WTC11 (cell line): ENCODE data around the gene CNTNAP2. TPM values are rescaled to one million over a fixed set of nuclear protein-coding genes. Genes with fewer than 3 reads are reported as not detected.

Experiments
- ATAC-seq: fragments of 200-7000 bp; cut with Tn5 transposase; 2 replicates; pipeline ENCODE4 v1.10.0; 2021; ENCODE audit warnings: mild to moderate bottlenecking, moderate library complexity
- CTCF ChIA-PET: fragments of 300-600 bp; sonication (Branson Sonifier 250); formaldehyde crosslinking; loops from one replicate; lab custom pipeline; 2021; ENCODE audit warnings: antibody characterized with exemption; lab: Charles Lee
- POLR2A ChIA-PET: fragments of 350-600 bp; sonication (Branson Sonifier 250); formaldehyde crosslinking; loops from one replicate; lab custom pipeline; 2021; ENCODE audit warnings: antibody characterized with exemption; lab: Charles Lee
- DNase-seq: peaks from one replicate; pipeline ENCODE4 v3.0.0; 2021; ENCODE audit warnings: low spot score
- H3K27ac Mint-ChIP-seq: 2 replicates; pipeline ENCODE4 v1.8.0; 2021; ENCODE audit warnings: mixed read lengths
- H3K27me3 Mint-ChIP-seq: 2 replicates; pipeline ENCODE4 v1.8.0; 2021; ENCODE audit warnings: low read depth, mild to moderate bottlenecking, moderate library complexity, mixed read lengths
- H3K36me3 Mint-ChIP-seq: 2 replicates; pipeline ENCODE4 v1.8.0; 2021; ENCODE audit warnings: mixed read lengths
- H3K4me1 Mint-ChIP-seq: 2 replicates; pipeline ENCODE4 v1.8.0; 2022; ENCODE audit warnings: mixed read lengths
- H3K4me3 Mint-ChIP-seq: 2 replicates; pipeline ENCODE4 v1.8.0; 2021; ENCODE audit warnings: mild to moderate bottlenecking, moderate library complexity, mixed read lengths
- H3K9me3 Mint-ChIP-seq: 2 replicates; pipeline ENCODE4 v1.8.0; 2021; ENCODE audit warnings: mixed read lengths
- CREB1 ChIP-seq: sonication (generic); formaldehyde crosslinking; IDR thresholded peaks from 2 replicates; pipeline ENCODE4 v1.8.0; 2023; ENCODE audit warnings: mild to moderate bottlenecking, missing genetic modification reagents
- E2F5 ChIP-seq: sonication (generic); formaldehyde crosslinking; IDR thresholded peaks from 2 replicates; pipeline ENCODE4 v1.8.1; 2022; ENCODE audit warnings: mild to moderate bottlenecking, moderate library complexity, missing genetic modification reagents
- EMX1 ChIP-seq: fragments of 250-450 bp; sonication (Bioruptor Pico); IDR thresholded peaks from 2 replicates; pipeline ENCODE4 v1.8.0; 2021; ENCODE audit warnings: mild to moderate bottlenecking
- ERG ChIP-seq: fragments of 250-450 bp; sonication (Bioruptor Pico); IDR thresholded peaks from 2 replicates; pipeline ENCODE4 v1.8.0; 2021; ENCODE audit warnings: mild to moderate bottlenecking
- FOXK1 ChIP-seq: sonication (generic); formaldehyde crosslinking; IDR thresholded peaks from 2 replicates; pipeline ENCODE4 v1.8.0; 2022; ENCODE audit warnings: mild to moderate bottlenecking, moderate library complexity, missing genetic modification reagents
- GRHL2 ChIP-seq: fragments of 250-450 bp; sonication (Bioruptor Pico); IDR thresholded peaks from 2 replicates; pipeline ENCODE4 v1.8.0; 2022; ENCODE audit warnings: mild to moderate bottlenecking, moderate library complexity; ENCODE audit not compliant: insufficient replicate concordance, severe bottlenecking
- HMGA2 ChIP-seq: fragments of 250-450 bp; sonication (Bioruptor Pico); IDR thresholded peaks from 2 replicates; pipeline ENCODE4 v1.4.0; 2021; ENCODE audit warnings: mild to moderate bottlenecking, moderate library complexity
- MLX ChIP-seq: sonication (generic); formaldehyde crosslinking; IDR thresholded peaks from 2 replicates; pipeline ENCODE4 v1.8.1; 2023; ENCODE audit warnings: mild to moderate bottlenecking, missing genetic modification reagents, moderate library complexity
- NFE2L1 ChIP-seq: sonication (generic); formaldehyde crosslinking; IDR thresholded peaks from 2 replicates; pipeline ENCODE4 v1.8.1; 2023; ENCODE audit warnings: missing genetic modification reagents
- NR3C1 ChIP-seq: sonication (generic); formaldehyde crosslinking; conservative IDR thresholded peaks from 2 replicates; pipeline ENCODE4 v1.8.1; 2023; ENCODE audit warnings: low read depth, mild to moderate bottlenecking, missing genetic modification reagents
- PRDM15 ChIP-seq: sonication (generic); formaldehyde crosslinking; IDR thresholded peaks from 2 replicates; pipeline ENCODE4 v1.8.0; 2022; ENCODE audit warnings: missing genetic modification reagents
- SMAD4 ChIP-seq: sonication (generic); formaldehyde crosslinking; IDR thresholded peaks from 2 replicates; pipeline ENCODE4 v1.8.0; 2022; ENCODE audit warnings: mild to moderate bottlenecking, missing genetic modification reagents
- USF1 ChIP-seq: sonication (generic); formaldehyde crosslinking; IDR thresholded peaks from 2 replicates; pipeline ENCODE4 v1.8.0; 2022; ENCODE audit warnings: mild to moderate bottlenecking, missing genetic modification reagents
- ZBTB43 ChIP-seq: sonication (generic); formaldehyde crosslinking; IDR thresholded peaks from 2 replicates; pipeline ENCODE4 v1.8.1; 2023; ENCODE audit warnings: mild to moderate bottlenecking, missing genetic modification reagents
- ZMAT4 ChIP-seq: fragments of 250-450 bp; sonication (Bioruptor Pico); IDR thresholded peaks from 2 replicates; pipeline ENCODE4 v1.9.0; 2021; ENCODE audit warnings: mild to moderate bottlenecking
- ZNF317 ChIP-seq: sonication (generic); formaldehyde crosslinking; IDR thresholded peaks from 2 replicates; pipeline ENCODE4 v1.8.1; 2023; ENCODE audit warnings: low read depth, mild to moderate bottlenecking, moderate library complexity, missing genetic modification reagents, borderline replicate concordance
- ZNF416 ChIP-seq: fragments of 250-450 bp; sonication (Bioruptor Pico); IDR thresholded peaks from 2 replicates; pipeline ENCODE4 v1.9.0; 2021; ENCODE audit warnings: mild to moderate bottlenecking, inconsistent platforms
- ZNF532 ChIP-seq: fragments of 250-450 bp; sonication (Bioruptor Pico); IDR thresholded peaks from 2 replicates; pipeline ENCODE4 v1.9.0; 2021; ENCODE audit warnings: mild to moderate bottlenecking, borderline replicate concordance
- total RNA-seq: library from RNA; stranded (reverse); gene quantifications from 3 replicates; pipeline ENCODE4 v1.2.3, GENCODE V29; 2021

Gene CNTNAP2
- total RNA-seq, 1 experiment from 2014 or later: 63.8 TPM

GRCh38 chr7:147251751-147252325, 1135.2 kb downstream of the CNTNAP2 start:
- peaks cover 11% of the 10 kb centered on the region for H3K4me1 Mint-ChIP-seq
- ATAC-seq: no peak
- no peak overlapping the region for H3K4me3 Mint-ChIP-seq
- no peak for DNase-seq
- ChIA-PET POLR2A (no interaction called here), CTCF (no interaction called here)
- H3K27me3 Mint-ChIP-seq: no peaks in the 10 kb centered on the region
- H3K27ac Mint-ChIP-seq: no peak overlapping the region
- H3K9me3 Mint-ChIP-seq: no peaks in the 10 kb centered on the region
- TF ChIP-seq PRDM15 (CRISPR knock-in tag): no peak
- TF ChIP-seq GRHL2 (CRISPR knock-in tag): no peak
- TF ChIP-seq NR3C1: no peak
- no peak for TF ChIP-seq NFE2L1
- no peak for TF ChIP-seq ZNF532 (CRISPR knock-in tag)
- TF ChIP-seq EMX1 (CRISPR knock-in tag): no peak
- no peak for TF ChIP-seq ZMAT4 (CRISPR knock-in tag)
- TF ChIP-seq ZBTB43 (CRISPR knock-in tag): no peak
- no peak for TF ChIP-seq FOXK1 (CRISPR knock-in tag)
- TF ChIP-seq HMGA2 (CRISPR knock-in tag): no peak
- TF ChIP-seq ZNF317: no peak
- no peak for TF ChIP-seq USF1 (CRISPR knock-in tag)
- no peak for TF ChIP-seq CREB1
- TF ChIP-seq MLX (CRISPR knock-in tag): no peak
- TF ChIP-seq SMAD4 (CRISPR knock-in tag): no peak
- TF ChIP-seq E2F5 (CRISPR knock-in tag): no peak
- TF ChIP-seq ERG (CRISPR knock-in tag): no peak
- TF ChIP-seq ZNF416: no peak
- no peaks in the 10 kb centered on the region for H3K36me3 Mint-ChIP-seq
